Esophagus (tissue), 2 donors: ENCODE measurements around the gene MINK1. TPM values are rescaled to one million over a fixed set of nuclear protein-coding genes. Genes with fewer than 3 reads are reported as not detected.
A peak's percentile ranks its signal among the peaks of the same experiment; 100 is the strongest.

Experiments used
- H3K27ac ChIP-seq, 2 donors: one replicate each; pipeline ENCODE4 v1.5.1; 2013; ENCODE audit warnings: low read depth in 2 of 2, mild to moderate bottlenecking in 2 of 2, inconsistent platforms in 1 of 2, low read length in 1 of 2, moderate library complexity in 1 of 2
- H3K27me3 ChIP-seq, 2 donors: one replicate each; pipeline ENCODE4 v1.6.1; 2013; ENCODE audit warnings: low read length in 2 of 2, control low read depth in 1 of 2, mild to moderate bottlenecking in 1 of 2; ENCODE audit not compliant: insufficient read depth in 2 of 2, control insufficient read depth in 1 of 2
- H3K36me3 ChIP-seq, 2 donors: one replicate each; pipeline ENCODE4 v1.6.1; 2013; ENCODE audit warnings: low read length in 1 of 2; ENCODE audit not compliant: control insufficient read depth in 2 of 2, insufficient read depth in 2 of 2
- H3K4me1 ChIP-seq, 2 donors: one replicate each; pipeline ENCODE4 v1.6.1; 2013; ENCODE audit warnings: low read length in 1 of 2; ENCODE audit not compliant: control insufficient read depth in 2 of 2, insufficient read depth in 2 of 2
- H3K4me3 ChIP-seq, 2 donors: one replicate each; pipeline ENCODE4 v1.5.1; 2013; ENCODE audit warnings: low read length in 2 of 2, mild to moderate bottlenecking in 2 of 2, low read depth in 1 of 2, moderate library complexity in 1 of 2
- H3K9me3 ChIP-seq, 2 donors: one replicate each; pipeline ENCODE4 v1.6.1; 2013; ENCODE audit warnings: mild to moderate bottlenecking in 2 of 2, low read depth in 1 of 2, low read length in 1 of 2, moderate library complexity in 1 of 2; ENCODE audit not compliant: control insufficient read depth in 2 of 2, insufficient read depth in 1 of 2
- WGBS, 2 donors: extraction: QIAGEN DNeasy Blood & Tissue Kit; methylation state at CpG; one replicate each; pipeline ENCODE4 v1.1.7; 2013; 5-methylcytosine and 5-hydroxymethylcytosine counted together
- polyA plus RNA-seq, 2 donors: library from polyadenylated mRNA; stranded (reverse); fragments of 200-250 nt; gene quantifications; one replicate each; pipeline ENCODE4 v1.2.3, GENCODE V29; 2013
- donor health status: healthy with polysubstance abuse.
- donor health status: Bipolar disorder and iron deficiency.

The MINK1 gene
- polyA plus RNA-seq, result 100 to 1,000 TPM in 1 of 2 donors, 10 to 100 TPM in 1; 86.1 to 161 TPM

- H3K27me3 ChIP-seq, result no peaks in the 10 kb centered on the region
- no peaks in the 10 kb centered on the region for H3K9me3 ChIP-seq
- peaks cover 0 to 3% of the 10 kb centered on the region in 2 donors for H3K36me3 ChIP-seq
- WGBS, 2 donors, result 0% methylated on average over 52 to 91 of the region's 91 CpGs
- peak within 1 kb of the TSS; percentile 87 to 93 for H3K27ac ChIP-seq
- H3K4me1 ChIP-seq, result peaks cover 0 to 9% of the 10 kb centered on the region in 2 donors
- H3K4me3 ChIP-seq, result peak within 1 kb of the TSS; percentile 86 to 93
Measured at GRCh38 chr17:4833178-4833940, at the start of gene MINK1. Gene MINK1, plus strand, starts transcription at chr17:4833340. Its CDS starts 244 bp downstream, at chr17:4833584.

- Histone ChIP-seq H3K27ac (no peak overlapping the region), H3K4me1 (peaks cover 13 to 15% of the 10 kb centered on the region in 2 donors), H3K36me3 (no peaks in the 10 kb centered on the region), H3K4me3 (peak overlapping the region; percentile 3 to 13), H3K9me3 (peaks cover 0 to 4% of the 10 kb centered on the region in 2 donors), H3K27me3 (peaks cover 0 to 3% of the 10 kb centered on the region in 2 donors)
- WGBS, 2 donors, result 18 to 22% methylated on average over 61 of the region's 61 CpGs
Measured at GRCh38 chr17:4785311-4786105, 47.6 kb upstream of the MINK1 start.

- Histone ChIP-seq H3K9me3 (peaks cover 0 to 4% of the 10 kb centered on the region in 2 donors), H3K36me3 (no peaks in the 10 kb centered on the region), H3K4me3 (peak within 1 kb of the TSS; percentile 3 to 16), H3K27ac (peak within 1 kb of the TSS in 1 of 2 donors; percentile 50), H3K4me1 (peaks cover 13 to 15% of the 10 kb centered on the region in 2 donors), H3K27me3 (peaks cover 0 to 3% of the 10 kb centered on the region in 2 donors)
- 16 to 19% methylated on average over 24 of the region's 24 CpGs for WGBS, 2 donors
Measured at GRCh38 chr17:4786106-4786511, 47.0 kb upstream of the MINK1 start, which contains the start of gene VMO1. Gene VMO1, minus strand, starts transcription at chr17:4786364. Its CDS starts 12 bp downstream, at chr17:4786352.

- Histone ChIP-seq H3K27me3 (peaks cover 0 to 3% of the 10 kb centered on the region in 2 donors), H3K36me3 (no peaks in the 10 kb centered on the region), H3K9me3 (peaks cover 0 to 4% of the 10 kb centered on the region in 2 donors), H3K4me1 (peaks cover 13 to 15% of the 10 kb centered on the region in 2 donors), H3K4me3 (peak overlapping the region in 1 of 2 donors; percentile 16), H3K27ac (peak overlapping the region in 1 of 2 donors; percentile 50)
- 19 to 35% methylated on average over 6 of the region's 6 CpGs for WGBS, 2 donors
Measured at GRCh38 chr17:4786516-4786915, 46.6 kb upstream of the MINK1 start.

GRCh38 chr17:4788159-4788806 is 44.9 kb upstream of the MINK1 start:
- Histone ChIP-seq H3K4me1 (peaks cover 13 to 15% of the 10 kb centered on the region in 2 donors), H3K27ac (peak overlapping the region in 1 of 2 donors; percentile 99), H3K36me3 (no peaks in the 10 kb centered on the region), H3K27me3 (no peaks in the 10 kb centered on the region), H3K4me3 (peak overlapping the region in 1 of 2 donors; percentile 69), H3K9me3 (no peaks in the 10 kb centered on the region)
- 74 to 76% methylated on average over 14 of the region's 14 CpGs for WGBS, 2 donors

- no peaks in the 10 kb centered on the region for H3K9me3 ChIP-seq
- peaks cover 13 to 15% of the 10 kb centered on the region in 2 donors for H3K4me1 ChIP-seq
- H3K4me3 ChIP-seq, result peak within 1 kb of the TSS; percentile 66 to 69
- H3K27ac ChIP-seq, result peak within 1 kb of the TSS; percentile 98 to 99
- no peaks in the 10 kb centered on the region for H3K36me3 ChIP-seq
- 25 to 29% methylated on average over 57 to 62 of the region's 62 CpGs for whole genome bisulfite sequencing, 2 donors
- H3K27me3 ChIP-seq, result no peaks in the 10 kb centered on the region
Measured at GRCh38 chr17:4788807-4789700, 44.1 kb upstream of the MINK1 start, which contains the start of gene GLTPD2. Gene GLTPD2, plus strand, starts transcription at chr17:4788964. Its CDS starts 48 bp downstream, at chr17:4789012.

- Histone ChIP-seq H3K27me3 (no peaks in the 10 kb centered on the region), H3K27ac (peak overlapping the region; percentile 98 to 99), H3K9me3 (no peaks in the 10 kb centered on the region), H3K4me1 (peaks cover 13 to 15% of the 10 kb centered on the region in 2 donors), H3K36me3 (no peaks in the 10 kb centered on the region), H3K4me3 (peak overlapping the region; percentile 66 to 69)
- 0% methylated on average over 25 of the region's 25 CpGs for WGBS, 2 donors
Measured at GRCh38 chr17:4789701-4789950, 43.5 kb upstream of the MINK1 start.

GRCh38 chr17:4789951-4790704 is 43.0 kb upstream of the MINK1 start:
- Histone ChIP-seq H3K9me3 (no peaks in the 10 kb centered on the region), H3K27me3 (no peaks in the 10 kb centered on the region), H3K27ac (peak overlapping the region; percentile 98 to 99), H3K4me3 (peak overlapping the region; percentile 66 to 69), H3K4me1 (peaks cover 13 to 15% of the 10 kb centered on the region in 2 donors), H3K36me3 (no peaks in the 10 kb centered on the region)
- 0% methylated on average over 46 to 91 of the region's 91 CpGs for WGBS, 2 donors
